Neural crest cell (in vitro differentiated cells): ENCODE data around the gene SRGAP2. TPM values are rescaled to one million over a fixed set of nuclear protein-coding genes. Genes with fewer than 3 reads are reported as not detected.
"Not testable (repeated sequence)": the region's sequence is repeated elsewhere in the genome, so short reads cannot be mapped to it uniquely, and the experiment has no call there.

Source experiments
- DNase-seq: peaks from one replicate; pipeline ENCODE4 v3.0.0; 2021; ENCODE audit warnings: low read depth, mixed read lengths, low spot score
- H3K27ac Mint-ChIP-seq: one replicate; pipeline ENCODE4 v1.8.0; 2021; ENCODE audit warnings: mild to moderate bottlenecking, mixed read lengths; ENCODE audit not compliant: unreplicated experiment
- H3K27me3 Mint-ChIP-seq: 2 replicates; pipeline ENCODE4 v1.8.0; 2021; ENCODE audit warnings: low read depth, mild to moderate bottlenecking, mixed read lengths
- H3K36me3 Mint-ChIP-seq: 2 replicates; pipeline ENCODE4 v1.8.0; 2021; ENCODE audit warnings: low read depth, mild to moderate bottlenecking, mixed read lengths
- H3K4me1 Mint-ChIP-seq: 2 replicates; pipeline ENCODE4 v1.8.0; 2021; ENCODE audit warnings: mixed read lengths
- H3K4me3 Mint-ChIP-seq: one replicate; pipeline ENCODE4 v1.8.0; 2021; ENCODE audit warnings: mild to moderate bottlenecking, mixed read lengths
- H3K9me3 Mint-ChIP-seq: 2 replicates; pipeline ENCODE4 v1.8.0; 2021; ENCODE audit warnings: mixed read lengths
- CTCF ChIP-seq: fragments of 200-600 bp; sonication (generic); conservative IDR thresholded peaks from 2 replicates; pipeline ENCODE4 v1.5.0; 2021; ENCODE audit warnings: antibody characterized with exemption, mild to moderate bottlenecking
- long read RNA-seq: library from polyadenylated mRNA; unstranded; transcript quantifications from one replicate; pipeline ENCODE4 v2.0.0, GENCODE V29; 2020
- total RNA-seq: library from RNA; stranded (reverse); gene quantifications from 2 replicates; pipeline ENCODE4 v1.2.1, GENCODE V29; 2021

SRGAP2 gene
- total RNA-seq, result 117 and 126 TPM in 2 replicates
- long read RNA-seq, partial matches to known transcripts, result 1 of 7 reads
- long read RNA-seq, other reads (novel, unspliced or antisense), result 6 of 7 reads

DNA sequence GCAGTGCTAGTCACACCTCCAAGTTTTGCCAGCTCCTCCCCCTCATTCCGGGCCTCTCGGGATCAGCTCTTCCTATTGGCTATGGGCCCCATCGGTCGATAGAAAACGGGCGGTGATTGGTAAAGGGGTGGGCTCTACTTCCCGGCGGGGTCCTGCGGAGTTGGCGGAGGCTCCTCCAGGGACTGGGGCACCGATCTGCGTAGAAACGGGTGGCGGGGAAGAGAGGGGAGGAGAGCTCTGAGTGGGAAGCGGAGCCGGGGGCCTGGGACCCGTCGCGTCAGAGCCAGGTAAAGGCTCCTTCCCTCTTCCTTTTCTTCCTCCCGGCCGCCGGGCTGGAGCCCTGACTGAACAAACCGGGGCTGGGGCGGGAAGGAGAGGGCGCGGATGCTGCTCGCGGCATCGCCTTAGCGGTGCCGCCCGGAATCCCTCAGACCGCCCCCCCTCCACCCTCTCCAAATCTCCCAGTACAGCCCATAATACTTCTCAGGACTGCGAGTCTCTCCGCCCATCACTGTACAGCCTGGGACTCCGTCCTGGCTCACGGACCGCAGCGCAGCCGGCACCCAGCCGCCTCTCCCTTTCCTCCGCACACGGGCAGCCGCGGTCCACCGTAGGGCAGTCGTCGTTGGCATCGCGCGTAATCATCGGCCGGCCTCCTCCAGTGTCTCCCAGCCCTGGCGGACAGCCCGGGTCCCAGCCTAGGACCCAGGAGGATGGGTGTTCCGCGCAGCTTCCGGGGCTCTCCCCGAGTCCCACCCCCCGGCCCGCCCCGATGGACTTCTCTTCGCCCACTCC is at the start of gene SRGAP2:
TSS of gene SRGAP2 (plus strand) at position 178 of the 795 bp plus-strand sequence. CDS start 2,430 bp downstream, outside the sequence.
- peak within 1 kb of the TSS; percentile 88 for H3K4me3 Mint-ChIP-seq
- H3K27me3 Mint-ChIP-seq, result not testable (repeated sequence)

GRCh38 chr1:206167350-206168029 is 35.9 kb upstream of the SRGAP2 start:
- H3K36me3 Mint-ChIP-seq, H3K4me1 Mint-ChIP-seq, H3K4me3 Mint-ChIP-seq, H3K27ac Mint-ChIP-seq, H3K27me3 Mint-ChIP-seq, DNase-seq, H3K9me3 Mint-ChIP-seq: not testable (repeated sequence)
- TF ChIP-seq CTCF, result peak; percentile 49

More for the DNA sequence above, at the start of gene SRGAP2:
- DNase-seq, result peak; percentile 61
- H3K4me1 Mint-ChIP-seq, H3K27ac Mint-ChIP-seq, H3K36me3 Mint-ChIP-seq, H3K9me3 Mint-ChIP-seq: not testable (repeated sequence)

DNA sequence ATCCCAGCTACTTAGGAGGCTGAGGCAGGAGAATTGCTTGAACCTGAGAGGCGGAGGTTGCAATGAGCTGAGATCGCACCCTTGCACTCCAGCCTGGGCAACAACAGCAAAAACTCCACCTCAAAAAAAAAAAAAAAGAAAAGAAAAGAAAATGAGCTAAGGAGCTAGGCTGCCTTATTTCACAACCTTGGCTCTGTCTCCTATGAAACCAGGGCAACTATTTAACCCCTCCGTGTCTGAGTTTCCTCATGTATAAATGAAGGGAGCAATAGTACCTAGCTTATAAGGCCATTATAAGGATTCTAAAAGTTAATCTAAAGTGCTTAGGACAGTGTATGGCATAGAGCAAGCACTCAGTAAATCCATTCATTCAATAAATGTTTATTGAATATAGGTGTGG is 33.5 kb upstream of the SRGAP2 start:
- not testable (repeated sequence) for H3K27me3 Mint-ChIP-seq, H3K4me3 Mint-ChIP-seq, DNase-seq, H3K9me3 Mint-ChIP-seq, H3K4me1 Mint-ChIP-seq, H3K36me3 Mint-ChIP-seq, H3K27ac Mint-ChIP-seq

DNA sequence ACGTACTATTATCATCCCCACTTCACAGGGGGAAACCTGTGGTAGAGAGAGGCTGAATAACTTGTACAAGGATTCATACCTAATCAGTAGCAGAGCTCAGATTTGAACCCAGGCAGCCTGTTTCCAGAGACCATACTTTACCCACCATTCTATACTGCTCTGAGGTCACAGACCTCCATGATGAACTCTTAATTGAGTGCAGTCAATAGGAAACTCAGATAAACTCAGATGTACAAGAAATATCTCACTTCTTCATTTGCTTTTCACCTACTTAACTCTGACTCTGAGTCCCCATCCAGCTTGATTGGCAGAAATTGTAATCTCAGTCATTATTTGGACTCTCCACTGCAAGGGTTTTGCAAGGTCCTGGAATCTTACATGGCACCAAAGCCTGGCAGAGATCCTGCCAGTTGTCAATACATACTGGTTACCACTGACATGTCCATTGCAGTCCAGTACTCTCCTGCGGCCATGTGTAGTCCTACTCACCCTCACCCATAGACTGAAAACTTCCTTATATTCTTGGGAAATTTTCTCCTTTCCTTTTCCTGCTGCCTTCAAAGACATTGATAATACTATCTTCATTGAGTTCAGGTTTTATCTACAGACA is 30.1 kb upstream of the SRGAP2 start:
- H3K36me3 Mint-ChIP-seq, H3K4me1 Mint-ChIP-seq, H3K4me3 Mint-ChIP-seq, H3K27me3 Mint-ChIP-seq, DNase-seq, H3K27ac Mint-ChIP-seq, H3K9me3 Mint-ChIP-seq: not testable (repeated sequence)

DNA sequence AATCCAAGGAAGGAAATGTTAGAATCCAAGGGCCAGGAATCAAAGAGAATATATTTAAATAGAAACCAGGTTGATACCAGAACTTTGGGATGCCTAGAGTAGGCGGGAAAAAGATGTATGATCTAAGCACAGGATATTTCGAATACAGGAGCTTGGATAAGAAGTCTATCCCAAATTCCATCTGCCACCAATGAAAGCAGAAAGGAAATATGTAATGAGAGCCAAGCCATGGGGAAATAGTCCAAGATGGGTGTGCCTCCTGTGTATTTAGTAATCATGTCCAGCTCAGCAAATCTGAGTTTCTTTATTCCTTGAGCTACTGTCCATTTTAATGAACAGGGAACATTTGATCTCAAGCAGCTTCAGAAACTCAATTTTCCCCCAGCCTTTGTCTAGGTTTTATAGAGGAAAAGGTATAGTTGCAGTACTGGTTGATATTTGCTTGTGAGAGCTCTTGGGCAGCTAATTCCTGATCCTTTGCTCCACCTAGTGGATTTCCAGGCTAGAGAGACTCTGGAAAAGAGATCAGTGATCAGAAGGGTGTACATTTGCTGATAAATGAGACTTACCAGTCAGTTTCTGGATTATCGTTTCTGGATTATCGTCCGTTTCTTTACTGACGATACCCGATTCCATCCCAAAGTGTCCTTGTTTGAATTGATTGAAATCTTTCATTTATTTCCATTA is 29.0 kb upstream of the SRGAP2 start:
- not testable (repeated sequence) for H3K27me3 Mint-ChIP-seq, H3K27ac Mint-ChIP-seq

GRCh38 chr1:206175459-206176113 is 27.8 kb upstream of the SRGAP2 start:
- not testable (repeated sequence) for H3K27ac Mint-ChIP-seq, H3K4me1 Mint-ChIP-seq, H3K4me3 Mint-ChIP-seq, DNase-seq, H3K36me3 Mint-ChIP-seq, H3K9me3 Mint-ChIP-seq, H3K27me3 Mint-ChIP-seq
- peak; percentile 17 for TF ChIP-seq CTCF

More for the DNA sequence above, 29.0 kb upstream of the SRGAP2 start:
- H3K9me3 Mint-ChIP-seq, DNase-seq, H3K36me3 Mint-ChIP-seq, H3K4me1 Mint-ChIP-seq, H3K4me3 Mint-ChIP-seq: not testable (repeated sequence)
- peak; percentile 46 for TF ChIP-seq CTCF

DNA sequence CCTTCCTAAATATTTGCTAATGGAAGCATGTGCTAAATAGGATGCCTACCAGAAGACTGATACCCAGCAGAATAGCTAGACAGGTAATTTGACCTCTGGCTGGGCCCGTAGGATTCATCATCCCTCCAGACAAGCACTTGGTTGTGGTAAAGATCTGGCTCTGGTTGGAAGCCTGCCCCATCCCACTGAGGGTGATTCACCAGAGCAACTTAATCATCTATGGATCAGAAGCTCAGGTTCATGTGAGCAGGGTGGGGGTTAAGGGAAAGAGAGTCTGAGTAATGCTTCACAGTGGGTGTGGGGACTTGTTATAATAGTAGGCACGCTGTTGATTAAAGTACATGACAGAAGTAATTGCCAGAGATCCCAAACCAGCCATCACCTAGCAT is 27.2 kb upstream of the SRGAP2 start:
- not testable (repeated sequence) for H3K4me3 Mint-ChIP-seq, H3K27ac Mint-ChIP-seq, H3K4me1 Mint-ChIP-seq, DNase-seq, H3K27me3 Mint-ChIP-seq, H3K36me3 Mint-ChIP-seq, H3K9me3 Mint-ChIP-seq

- H3K36me3 Mint-ChIP-seq, H3K4me3 Mint-ChIP-seq: not testable (repeated sequence)
Measured at GRCh38 chr1:206178061-206178989, 25.0 kb upstream of the SRGAP2 start.

DNA sequence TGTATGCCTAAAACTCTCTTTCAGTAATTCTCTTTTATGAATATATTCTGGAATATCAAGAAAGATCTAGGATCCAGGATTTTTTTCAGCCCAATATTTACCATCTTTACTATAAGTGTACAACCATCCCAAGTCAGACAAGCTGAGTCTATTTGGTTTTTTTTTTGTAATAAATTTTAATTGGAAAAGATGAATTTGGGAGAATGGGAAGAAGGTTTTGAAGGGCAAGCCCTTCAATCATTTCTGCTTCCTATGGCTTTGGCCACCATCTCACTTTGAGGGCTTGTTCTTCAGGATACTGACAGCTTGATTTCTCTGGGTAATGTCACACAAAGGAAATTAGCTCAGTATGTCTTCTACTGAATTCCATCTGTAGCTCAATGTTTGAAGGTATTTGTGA is 23.7 kb upstream of the SRGAP2 start:
- not testable (repeated sequence) for H3K9me3 Mint-ChIP-seq, H3K36me3 Mint-ChIP-seq, H3K27me3 Mint-ChIP-seq, H3K27ac Mint-ChIP-seq, H3K4me1 Mint-ChIP-seq, DNase-seq, H3K4me3 Mint-ChIP-seq

More at GRCh38 chr1:206178061-206178989, 25.0 kb upstream of the SRGAP2 start:
- DNase-seq, H3K4me1 Mint-ChIP-seq, H3K27ac Mint-ChIP-seq, H3K27me3 Mint-ChIP-seq, H3K9me3 Mint-ChIP-seq: not testable (repeated sequence)
